ELR (cell line): ENCODE results near the gene LNX2.
A peak's percentile ranks its signal among the peaks of the same experiment; 100 is the strongest.
"Not testable (repeated sequence)": the region's sequence is repeated elsewhere in the genome, so short reads cannot be mapped to it uniquely, and the experiment has no call there.

Experiments used
- DNase-seq: peaks from one replicate; pipeline ENCODE4 v3.0.0-alpha.2; 2015; ENCODE audit warnings: low read depth

Gene LNX2

DNA sequence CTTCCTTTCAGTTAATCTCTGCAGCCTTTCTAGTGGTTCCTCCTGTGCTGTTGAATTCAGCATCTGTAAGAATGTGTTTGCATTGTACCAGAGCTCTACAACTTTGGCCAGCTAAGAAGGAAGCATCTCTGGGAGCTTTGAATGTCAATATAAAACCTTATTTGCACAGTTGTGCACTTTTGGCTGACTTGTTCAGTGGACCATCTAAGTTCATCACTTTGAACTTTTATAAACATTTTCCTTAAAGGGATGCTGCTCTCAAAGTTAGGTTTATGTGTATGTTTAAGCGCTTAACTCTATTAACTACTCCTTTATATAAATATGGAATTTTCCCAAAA, 16.9 kb upstream of the LNX2 start:
- DNase-seq: no peak

DNA sequence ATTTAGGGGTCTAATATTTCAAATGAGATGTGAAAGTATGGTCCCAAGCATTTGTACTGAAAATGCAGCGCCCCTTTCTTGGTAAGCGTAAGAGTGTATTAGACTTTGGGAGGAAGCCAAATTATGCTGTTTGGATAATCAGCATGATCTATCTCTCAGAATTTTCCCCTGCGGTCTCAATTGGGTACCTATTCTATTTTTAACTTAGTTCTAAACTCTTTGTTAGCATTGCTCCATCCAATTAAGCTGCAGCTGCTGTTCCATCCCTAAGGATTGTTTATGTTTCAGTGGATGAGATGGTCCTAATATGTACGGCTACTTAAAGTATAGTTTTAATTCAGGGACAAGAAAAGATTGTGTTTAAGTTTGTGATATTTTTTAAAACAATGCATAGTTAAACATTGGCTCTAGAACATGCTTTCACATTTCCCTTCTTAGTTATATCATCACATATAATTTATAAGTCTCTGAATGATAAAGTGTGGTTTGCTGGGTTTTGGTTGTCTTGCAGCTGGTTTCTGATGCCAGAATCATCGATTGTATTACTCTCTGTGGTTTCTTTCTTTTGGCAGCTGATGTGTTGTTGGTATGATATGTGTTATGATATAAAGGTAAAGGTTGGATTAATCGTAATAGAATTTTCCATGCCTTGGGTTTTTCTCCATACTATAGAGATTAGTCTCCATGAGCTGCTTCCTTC, 16.4 kb upstream of the LNX2 start:
- DNase-seq: no peak

DNA sequence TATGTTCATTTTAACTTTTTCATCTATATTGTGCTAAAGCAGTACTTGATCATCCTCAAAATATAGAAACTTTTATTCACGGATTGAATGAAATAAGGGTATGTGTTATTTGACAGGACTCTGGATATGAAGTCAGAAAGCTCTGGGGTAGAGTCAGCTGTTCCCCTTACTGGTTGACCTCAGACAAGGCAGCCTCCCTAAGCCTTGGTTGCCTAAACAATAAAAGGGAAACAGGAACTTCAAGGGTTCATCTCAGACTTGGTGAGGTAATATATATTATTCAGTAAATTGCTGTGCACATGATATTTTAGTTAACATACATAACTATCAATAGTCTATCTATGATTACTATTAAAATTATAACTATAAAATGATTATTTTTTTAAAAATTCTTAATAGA, 14.9 kb upstream of the LNX2 start:
- DNase-seq: no peak

DNA sequence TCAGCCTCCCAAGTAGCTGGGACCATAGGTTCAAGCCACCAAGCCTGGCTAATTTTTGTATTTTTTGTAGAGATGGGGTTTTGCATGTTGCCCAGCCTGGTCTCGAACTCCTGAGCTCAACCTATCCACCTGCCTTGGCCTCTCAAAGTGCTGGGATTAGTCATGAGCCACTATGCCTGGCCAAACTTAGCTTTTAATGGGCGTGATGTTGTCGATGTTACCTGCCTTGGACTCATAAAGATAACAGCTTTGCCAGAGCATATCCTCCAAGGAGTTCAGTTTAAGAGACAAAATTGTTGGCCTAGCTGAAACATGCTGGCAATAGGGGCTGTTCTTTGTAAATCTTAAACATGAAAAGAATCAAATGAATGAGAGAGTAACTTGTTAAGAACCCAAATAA, 14.5 kb upstream of the LNX2 start:
- DNase-seq: no peak

DNA sequence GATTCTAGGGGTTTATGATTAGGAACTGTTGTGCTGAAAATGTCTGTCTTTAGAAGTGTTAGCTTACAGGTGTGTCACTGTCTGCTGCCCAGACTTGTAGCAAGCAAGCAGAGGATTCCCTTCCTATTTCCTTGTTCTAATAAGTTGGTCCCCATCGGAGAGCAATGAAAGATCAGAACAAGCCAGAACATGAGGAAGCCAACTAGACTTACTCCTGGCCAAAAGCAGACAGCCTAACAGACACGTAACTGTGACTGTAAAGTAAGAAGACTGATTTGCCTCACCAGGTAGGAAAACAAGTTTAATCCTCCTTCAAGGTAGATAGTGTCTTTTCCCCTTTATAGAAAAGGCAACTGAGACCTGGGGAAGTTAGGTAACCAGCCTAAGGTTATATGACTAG, 13.9 kb upstream of the LNX2 start:
- DNase-seq: no peak

DNA sequence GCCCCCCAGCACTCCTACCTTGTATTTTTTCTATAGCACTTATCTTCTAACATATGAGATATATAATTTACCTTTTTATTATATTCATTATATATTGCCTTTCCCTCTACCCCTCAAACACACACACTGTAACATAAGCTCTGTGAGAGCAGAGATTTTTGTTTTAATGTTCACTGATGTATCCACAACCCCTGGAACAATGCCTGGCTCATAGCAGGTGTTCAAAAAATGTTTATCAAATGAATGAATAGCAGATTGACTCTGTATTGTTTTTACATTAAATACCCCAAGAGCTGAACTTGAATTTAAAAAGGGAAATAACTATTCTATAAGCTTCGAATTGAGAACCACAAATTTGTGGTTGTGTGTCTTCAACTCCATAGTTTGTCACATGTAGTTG, 12.3 kb upstream of the LNX2 start:
- no peak for DNase-seq

DNA sequence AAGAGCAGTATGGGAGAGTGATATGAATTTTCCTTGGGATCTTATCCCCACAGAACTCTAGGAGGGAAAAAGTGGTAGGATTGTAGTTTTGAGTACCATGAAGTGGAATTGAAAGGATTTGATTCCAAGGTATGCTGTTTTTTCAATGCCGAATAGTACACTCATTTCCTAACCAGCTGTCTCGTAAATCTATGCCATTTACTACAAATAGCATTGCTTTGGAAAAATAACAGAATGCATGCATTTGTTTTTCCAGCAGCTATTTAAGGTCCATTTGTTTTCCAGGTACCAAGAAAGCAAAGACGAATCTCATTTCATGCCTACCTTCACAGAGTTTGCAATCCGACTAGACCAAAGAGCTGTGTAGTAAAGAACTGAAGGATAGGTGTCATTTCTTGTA, 11.9 kb upstream of the LNX2 start:
- no peak for DNase-seq

DNA sequence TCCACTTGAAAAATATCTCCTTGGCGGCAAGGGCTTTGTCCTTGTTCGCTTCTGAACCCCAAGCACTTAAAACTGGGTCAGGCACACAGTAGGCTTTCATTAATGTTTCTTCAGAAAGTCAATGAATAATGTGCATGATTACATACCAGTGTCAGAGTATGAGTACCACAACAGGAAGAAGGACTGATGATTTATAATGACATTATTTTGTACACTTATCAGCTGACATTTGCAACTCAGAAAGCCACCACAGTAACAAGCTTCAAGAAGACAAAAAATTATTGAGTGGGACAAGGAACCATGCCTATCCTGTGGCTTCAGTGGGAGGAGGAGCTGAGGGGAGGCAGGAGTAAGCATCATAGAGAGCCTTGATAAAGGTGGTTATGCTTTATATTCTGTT, 11.3 kb upstream of the LNX2 start:
- DNase-seq: no peak

DNA sequence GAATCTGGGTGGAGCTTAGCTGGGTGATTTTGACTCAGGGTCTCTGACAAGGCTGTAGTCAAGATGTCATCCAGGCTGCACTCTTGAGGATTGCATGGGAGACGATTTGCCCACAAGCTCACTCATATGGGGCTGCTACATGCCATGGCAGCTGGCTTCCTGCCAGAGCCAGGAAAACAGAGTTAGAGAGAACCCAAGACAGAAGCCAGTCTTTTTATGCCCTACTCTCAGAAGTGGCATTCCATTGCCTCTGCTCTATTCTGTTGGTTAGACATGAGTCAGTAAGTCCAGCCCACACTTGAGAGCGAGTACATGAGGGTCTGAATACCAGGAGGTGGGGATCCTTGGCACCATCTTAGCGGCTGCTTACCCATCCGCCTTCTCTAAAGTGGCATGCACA, 10.8 kb upstream of the LNX2 start:
- no peak for DNase-seq

DNA sequence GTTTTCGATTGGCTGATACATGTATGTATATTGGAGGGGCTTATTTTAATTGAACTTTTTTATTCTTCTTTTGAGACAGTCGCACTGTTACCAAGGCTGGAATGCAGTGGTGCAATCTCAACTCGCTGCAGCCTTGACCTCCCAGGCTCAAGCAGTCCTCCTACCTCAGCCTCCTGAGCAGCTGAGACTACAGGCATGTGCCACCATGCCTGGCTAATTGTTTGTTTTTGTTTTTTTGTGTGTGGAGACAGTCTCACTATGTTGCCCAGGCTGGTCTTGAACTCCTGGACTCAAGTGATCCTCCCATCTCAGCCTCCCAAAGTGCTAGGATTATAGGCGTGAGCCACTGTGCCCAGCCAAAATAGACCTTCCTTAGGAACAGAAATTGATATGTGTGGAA, 8.4 kb upstream of the LNX2 start:
- not testable (repeated sequence) for DNase-seq

DNA sequence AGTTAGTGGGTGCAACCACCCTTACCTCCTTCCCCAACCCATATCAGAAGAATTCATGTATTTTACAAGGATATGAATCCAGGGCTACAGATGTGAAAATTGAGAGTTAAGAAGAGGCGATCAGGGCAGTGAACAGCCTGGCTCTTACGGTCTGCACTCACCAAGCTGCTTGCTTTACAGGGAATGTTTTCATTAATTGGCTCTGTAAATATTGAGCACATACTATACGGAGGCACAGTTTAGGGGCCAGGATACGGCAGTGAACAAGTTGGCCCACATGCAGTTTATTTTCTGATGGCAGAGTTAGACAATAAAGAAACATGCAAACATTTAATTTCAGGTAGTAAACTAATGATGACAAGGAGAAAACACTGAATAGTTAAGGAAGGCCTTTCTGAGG, 7.8 kb upstream of the LNX2 start:
- no peak for DNase-seq

DNA sequence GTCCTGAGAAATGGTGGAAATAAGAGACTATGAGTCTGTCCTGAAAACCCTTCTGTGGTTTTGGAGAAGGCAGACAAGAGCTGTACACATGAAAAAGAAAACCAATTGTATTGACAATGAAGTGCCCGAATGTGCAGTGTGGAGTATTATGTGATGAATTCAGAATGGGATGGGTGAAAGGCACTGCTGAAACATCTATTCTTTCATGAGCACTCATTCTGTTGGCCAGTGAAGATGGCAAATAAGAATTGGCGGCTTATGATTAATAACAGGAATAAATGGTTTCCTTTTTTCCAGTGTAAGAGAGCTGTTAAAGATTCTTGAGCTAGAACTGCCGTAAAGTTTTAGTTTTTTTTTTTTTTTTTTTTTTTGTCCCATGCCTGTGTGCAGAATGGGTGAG, 7.1 kb upstream of the LNX2 start:
- no peak for DNase-seq

DNA sequence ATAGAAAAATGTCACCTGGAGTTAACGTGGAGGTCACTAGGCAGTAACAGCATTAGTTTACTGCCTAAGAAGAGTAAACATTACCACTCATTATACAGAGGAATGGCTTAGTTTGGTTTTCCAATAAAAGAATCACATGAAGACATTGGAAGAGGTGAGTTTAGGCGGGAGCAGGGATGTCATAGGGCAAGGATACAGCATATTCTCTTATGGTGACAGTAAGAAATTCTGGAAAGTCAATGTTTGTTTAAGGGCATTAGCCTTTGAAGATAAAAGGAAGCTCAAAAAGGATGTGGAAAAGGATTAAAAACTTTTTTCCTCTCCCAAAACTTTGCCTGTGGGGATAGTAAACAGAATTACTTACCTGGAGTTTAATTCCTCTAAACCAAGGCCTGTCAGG, 5.5 kb upstream of the LNX2 start:
- DNase-seq: no peak

DNA sequence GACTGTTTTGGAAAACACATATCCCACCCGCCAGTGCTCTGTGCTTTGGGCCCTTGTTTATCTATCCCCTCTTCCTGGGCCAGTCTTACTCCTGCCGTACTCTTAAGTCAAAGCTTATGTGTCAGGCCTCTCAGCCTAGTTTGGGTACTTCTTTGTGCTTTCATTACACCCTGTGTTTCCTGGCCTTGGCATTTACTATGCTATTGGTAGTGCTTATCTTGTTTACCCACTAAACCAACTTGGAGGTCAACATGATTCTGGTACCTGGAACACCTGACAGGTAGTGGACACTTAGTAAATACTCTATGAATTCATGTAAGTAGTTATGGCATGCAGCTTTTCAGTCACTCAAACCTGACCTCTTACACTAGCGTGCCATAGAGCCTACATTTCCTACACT, 3.7 kb upstream of the LNX2 start:
- DNase-seq: no peak

DNA sequence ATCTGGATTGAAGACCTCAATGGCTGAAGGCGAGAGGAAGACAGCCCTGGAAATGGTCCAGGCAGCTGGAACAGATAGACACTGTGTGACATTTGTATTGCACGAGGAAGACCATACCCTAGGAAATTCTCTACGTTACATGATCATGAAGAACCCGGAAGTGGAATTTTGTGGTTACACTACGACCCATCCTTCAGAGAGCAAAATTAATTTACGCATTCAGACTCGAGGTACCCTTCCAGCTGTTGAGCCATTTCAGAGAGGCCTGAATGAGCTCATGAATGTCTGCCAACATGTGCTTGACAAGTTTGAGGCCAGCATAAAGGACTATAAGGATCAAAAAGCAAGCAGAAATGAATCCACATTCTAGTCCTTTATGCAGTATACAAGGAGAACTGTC, 2.6 kb upstream of the LNX2 start:
- no peak for DNase-seq

DNA sequence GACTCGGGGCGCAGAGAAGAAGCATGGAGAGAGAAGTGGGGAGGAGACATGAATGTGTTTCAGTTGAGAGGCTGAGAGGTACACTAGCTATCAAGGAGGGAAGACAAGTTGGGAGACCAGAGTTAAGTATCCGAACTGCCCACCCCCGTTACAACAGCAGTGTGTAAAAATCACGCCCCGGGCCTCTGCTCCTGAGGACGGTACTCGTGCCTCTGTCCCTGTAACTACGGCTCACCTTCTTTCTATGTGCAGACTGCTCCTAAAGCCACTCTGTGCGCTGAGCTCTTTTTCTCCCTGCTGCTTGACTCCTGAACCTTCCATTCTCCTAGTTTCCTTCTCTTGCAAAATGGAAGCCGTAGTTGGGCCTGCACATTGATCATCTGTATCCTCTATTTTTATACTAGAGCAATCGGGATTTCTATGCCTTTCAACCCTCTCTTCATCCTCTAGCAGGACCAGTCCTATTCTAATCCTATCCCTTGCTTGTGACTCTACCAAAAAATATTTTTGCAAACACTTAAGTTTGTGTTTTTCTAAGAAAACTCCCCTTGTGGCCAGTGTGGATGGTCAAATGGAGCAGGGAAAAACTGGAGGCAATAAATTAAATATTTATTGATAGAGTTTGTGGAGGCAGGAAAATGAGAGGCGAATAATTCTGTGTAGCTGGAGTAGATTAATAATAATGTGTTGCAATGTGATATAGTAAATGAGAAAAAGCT, 1.9 kb upstream of the LNX2 start:
- DNase-seq: peak; percentile 50

DNA sequence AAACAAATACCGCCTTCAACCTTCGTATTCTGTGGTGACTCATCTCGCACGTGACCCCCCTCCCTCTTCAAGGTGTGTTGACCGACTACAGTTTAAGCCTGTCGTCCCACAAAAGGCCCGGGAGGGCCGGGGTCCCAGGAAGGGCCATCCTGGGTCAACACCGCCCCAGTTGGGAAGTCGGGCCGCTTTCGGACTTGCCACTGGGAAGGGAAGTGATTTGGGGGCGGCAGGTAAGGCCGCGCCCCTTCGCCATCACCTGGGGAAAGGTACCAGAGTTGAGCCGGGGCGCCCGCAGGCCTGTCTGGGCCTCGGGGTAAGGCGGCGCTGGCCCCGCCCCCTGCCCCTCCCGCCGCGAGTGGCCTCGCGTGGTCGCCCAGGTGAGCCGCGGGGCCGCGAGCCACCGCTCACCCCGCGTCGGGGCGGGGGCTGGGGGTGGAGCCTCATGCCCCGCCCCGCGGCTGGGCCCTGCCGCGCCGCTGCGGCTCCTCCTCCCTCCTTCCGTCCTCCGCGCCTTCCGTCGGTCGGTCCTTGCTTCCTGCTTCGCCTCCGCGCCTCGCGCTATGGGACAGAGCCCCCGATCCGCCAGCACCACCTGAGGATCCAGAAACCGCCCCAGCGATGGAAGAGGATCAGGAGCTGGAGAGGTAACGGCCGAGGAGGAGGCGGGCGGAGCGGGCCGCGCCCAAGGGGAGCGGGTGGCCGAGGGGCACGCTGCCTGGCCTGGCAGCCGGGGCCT, 1.2 kb upstream of the LNX2 start, which contains the start of gene POLR1D:
Gene POLR1D (plus strand): TSS at position 527 of the 736 bp plus-strand sequence. CDS start 92 bp downstream, at position 619.
- DNase-seq: peak; percentile 84

DNA sequence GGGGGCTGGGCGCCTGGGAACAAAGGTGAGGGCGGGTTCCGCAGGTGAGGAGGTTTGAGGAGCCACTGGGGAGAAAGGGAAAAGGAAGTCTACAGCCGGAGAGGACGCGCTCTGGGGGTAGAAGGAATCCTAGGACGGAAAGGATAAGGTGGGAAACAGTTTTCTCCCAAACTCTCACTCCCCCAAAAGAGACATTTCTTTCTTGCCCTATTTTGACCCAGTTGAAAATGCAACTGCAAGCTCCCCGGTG, 712 bp upstream of the LNX2 start:
- DNase-seq: no peak

DNA sequence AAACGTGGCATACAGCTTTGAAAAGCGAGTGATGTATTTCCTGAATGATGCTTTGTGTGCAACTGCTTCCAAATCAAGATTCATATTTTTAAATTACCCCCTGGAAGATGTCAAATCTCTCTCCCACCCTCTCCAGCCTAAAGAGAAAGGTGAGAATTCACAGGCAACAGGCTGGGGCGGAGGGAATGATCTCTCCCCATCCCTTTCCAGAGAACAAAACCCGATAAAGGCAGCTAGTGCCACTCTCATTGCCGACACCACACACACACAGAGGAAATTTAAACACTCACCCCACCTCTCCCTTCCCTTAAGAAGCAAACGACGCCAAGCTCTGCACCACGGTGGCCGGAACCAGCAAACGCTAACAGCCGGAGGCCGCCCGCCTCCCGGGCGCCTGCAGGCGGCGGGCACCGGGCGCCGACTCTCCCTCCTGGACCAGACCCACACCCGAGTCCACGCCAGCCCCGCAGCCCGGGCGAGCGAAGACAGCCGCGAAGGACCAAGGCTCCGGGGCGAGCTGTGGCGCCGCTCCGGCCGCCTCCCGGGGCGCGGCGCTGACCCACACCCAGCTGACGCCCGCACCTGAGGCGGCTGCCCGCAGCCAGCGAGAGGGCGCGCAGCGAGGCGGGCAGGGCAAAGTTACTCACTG, 477 bp downstream of the LNX2 start:
- DNase-seq: peak; percentile 53

DNA sequence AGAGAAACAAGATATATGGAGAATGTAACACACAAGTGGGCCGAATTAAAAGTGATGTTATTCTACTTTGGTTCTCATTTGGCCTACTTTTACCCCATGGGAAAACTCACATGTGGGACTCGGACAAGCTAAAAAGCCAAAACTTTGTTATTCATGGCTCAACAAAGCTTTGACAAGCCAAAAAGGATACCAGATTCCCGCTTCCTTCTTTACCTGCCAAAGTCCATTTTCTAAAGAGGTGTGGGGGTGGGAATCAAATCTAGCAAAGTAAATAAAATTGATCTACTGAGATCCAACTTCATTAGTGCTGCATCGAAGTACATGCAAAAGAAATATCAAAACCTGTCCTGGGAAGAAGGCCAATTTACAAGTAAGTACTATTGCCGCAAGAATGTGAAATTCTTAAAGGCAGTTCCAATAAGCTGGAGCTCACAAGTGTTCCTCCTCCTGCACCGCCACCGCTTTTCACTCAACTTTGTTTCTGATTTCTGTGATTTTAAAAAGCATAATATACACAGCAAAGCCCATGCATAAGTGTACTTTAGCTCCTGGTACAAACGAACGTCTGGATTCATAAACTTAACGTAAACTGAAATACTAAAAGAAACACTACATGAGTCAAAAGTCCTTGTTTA, 1.1 kb downstream of the LNX2 start:
- peak; percentile 28 for DNase-seq

DNA sequence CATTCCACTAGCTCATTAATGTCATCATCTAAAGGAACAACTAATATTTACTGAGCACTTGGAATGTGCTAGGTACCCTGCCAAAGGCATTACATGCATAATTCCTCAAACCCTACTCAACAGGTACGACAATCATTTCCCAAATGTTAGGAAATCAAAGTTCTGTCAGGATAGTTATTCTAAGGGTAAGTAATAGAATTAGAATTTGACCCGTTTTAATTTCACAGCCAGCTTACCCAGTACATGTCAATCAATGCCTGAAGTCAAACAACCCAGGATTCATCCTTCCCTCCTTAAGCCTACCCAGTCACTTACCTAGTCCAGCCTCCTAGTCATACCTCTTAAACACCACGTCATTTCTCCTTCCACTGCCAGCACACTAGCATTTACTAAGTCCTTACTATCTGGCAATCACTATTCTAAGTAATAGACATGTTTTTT, 2.4 kb downstream of the LNX2 start:
- DNase-seq: no peak

DNA sequence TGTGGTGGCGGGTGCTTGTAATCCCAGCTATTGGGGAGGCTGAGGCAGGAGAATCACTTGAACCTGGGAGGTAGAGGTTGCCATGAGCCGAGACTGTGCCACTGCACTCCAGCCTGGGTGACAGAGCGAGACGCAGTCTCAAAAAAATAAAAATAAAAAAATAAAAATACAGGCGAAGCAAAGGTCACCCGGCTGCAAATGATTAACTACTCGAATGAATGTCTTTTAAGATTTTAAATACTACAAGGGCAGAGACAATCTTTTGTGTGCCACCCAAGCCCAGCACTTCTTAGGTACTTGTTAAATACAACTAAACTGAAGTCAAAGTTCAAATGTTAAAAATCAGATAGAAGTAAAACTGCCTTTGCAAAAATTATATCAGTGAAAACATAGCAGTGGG, 6.7 kb downstream of the LNX2 start:
- DNase-seq: no peak

DNA sequence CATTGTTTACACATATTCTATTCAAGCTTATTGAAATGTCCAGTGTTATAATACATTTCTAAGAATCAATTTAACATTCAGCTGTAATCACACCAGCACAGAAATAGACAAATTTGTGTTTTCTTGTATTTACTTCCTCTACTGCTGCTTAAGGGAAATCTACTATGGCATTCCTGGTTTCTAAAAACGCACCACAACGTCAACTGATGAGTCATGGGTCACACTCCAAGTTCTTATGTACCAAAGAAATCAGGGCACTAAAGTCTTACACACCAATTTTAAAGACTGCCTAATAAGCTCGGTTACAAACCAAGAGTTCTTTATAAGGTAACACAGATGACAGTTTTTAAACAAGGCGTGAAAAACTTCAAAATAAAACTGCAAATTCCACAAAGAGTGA, 13.2 kb downstream of the LNX2 start:
- peak; percentile 78 for DNase-seq
